Neuronal stem cell (in vitro differentiated cells): ENCODE results near the gene SIN3A.
"Not testable (repeated sequence)": the region's sequence is repeated elsewhere in the genome, so short reads cannot be mapped to it uniquely, and the experiment has no call there.

Source experiments
- DNase-seq: peaks from one replicate; pipeline ENCODE4 v3.0.0-alpha.2; 2013; ENCODE audit warnings: low spot score
- H2AFZ ChIP-seq: one replicate; pipeline ENCODE4 v1.6.1; 2013; ENCODE audit warnings: mild to moderate bottlenecking, low read length, inconsistent platforms
- H2AK5ac ChIP-seq: 2 replicates; pipeline ENCODE4 v1.6.1; 2013; ENCODE audit warnings: low read depth, mild to moderate bottlenecking, inconsistent platforms, low read length, moderate library complexity, mixed read lengths
- H2BK120ac ChIP-seq: 2 replicates; pipeline ENCODE4 v1.6.1; 2013; ENCODE audit warnings: low read depth, mild to moderate bottlenecking, inconsistent platforms, low read length, moderate library complexity, mixed read lengths
- H2BK12ac ChIP-seq: one replicate; pipeline ENCODE4 v1.6.1; 2013; ENCODE audit warnings: low read length, inconsistent platforms
- H2BK15ac ChIP-seq: 2 replicates; pipeline ENCODE4 v1.6.1; 2013; ENCODE audit warnings: mild to moderate bottlenecking, low read length, inconsistent platforms, mixed read lengths
- H2BK5ac ChIP-seq: one replicate; pipeline ENCODE4 v1.6.1; 2013; ENCODE audit warnings: inconsistent platforms, mild to moderate bottlenecking, low read length, moderate library complexity
- H3K14ac ChIP-seq: one replicate; pipeline ENCODE4 v1.6.1; 2013; ENCODE audit warnings: low read length, inconsistent platforms
- H3K18ac ChIP-seq: 2 replicates; pipeline ENCODE4 v1.6.1; 2013; ENCODE audit warnings: low read length, inconsistent platforms
- H3K23ac ChIP-seq: 2 replicates; pipeline ENCODE4 v1.6.1; 2013; ENCODE audit warnings: low read depth, mild to moderate bottlenecking, mixed read lengths, low read length, inconsistent platforms; ENCODE audit not compliant: poor library complexity
- H3K27ac ChIP-seq: replicated peaks from 3 replicates; pipeline ENCODE4 v1.5.1; 2013; ENCODE audit warnings: low read length, inconsistent platforms
- H3K27me3 ChIP-seq, 3 experiments: 2 replicates each; pipeline ENCODE4 v1.6.1; 2013; ENCODE audit warnings: low read length in 3 of 3, mild to moderate bottlenecking in 2 of 3, inconsistent platforms in 1 of 3, low read depth in 1 of 3, mixed read lengths in 1 of 3, moderate library complexity in 1 of 3; ENCODE audit not compliant: control insufficient read depth in 3 of 3, insufficient read depth in 3 of 3
- H3K36me3 ChIP-seq, 2 donors: replicated peaks in 1 of 2; 2 replicates each; pipeline ENCODE4 v1.6.1; 2013; ENCODE audit warnings: low read length in 2 of 2; ENCODE audit not compliant: control insufficient read depth in 2 of 2, insufficient read depth in 2 of 2
- H3K4ac ChIP-seq: 2 replicates; pipeline ENCODE4 v1.6.1; 2013; ENCODE audit warnings: inconsistent platforms, mild to moderate bottlenecking, low read length, moderate library complexity
- H3K4me1 ChIP-seq, 2 donors: 1 replicate in 1 of 2; 2 replicates in 1 of 2; pipeline ENCODE4 v1.6.1; 2013; ENCODE audit warnings: low read length in 2 of 2, low read depth in 1 of 2; ENCODE audit not compliant: control insufficient read depth in 2 of 2, insufficient read depth in 1 of 2
- H3K4me2 ChIP-seq: one replicate; pipeline ENCODE4 v1.6.1; 2013; ENCODE audit warnings: mild to moderate bottlenecking, low read length, inconsistent platforms; ENCODE audit not compliant: insufficient read depth, poor library complexity, severe bottlenecking
- H3K4me3 ChIP-seq, 2 donors: 2 replicates each; pipeline ENCODE4 v1.5.1; 2013; ENCODE audit warnings: low read length in 2 of 2, mild to moderate bottlenecking in 2 of 2, inconsistent platforms in 1 of 2, moderate library complexity in 1 of 2
- H3K79me1 ChIP-seq: one replicate; pipeline ENCODE4 v1.6.1; 2013; ENCODE audit warnings: low read depth, mild to moderate bottlenecking, inconsistent platforms, low read length, moderate library complexity
- H3K9ac ChIP-seq: one replicate; pipeline ENCODE4 v1.6.1; 2013; ENCODE audit warnings: mild to moderate bottlenecking, low read depth, low read length, inconsistent platforms; ENCODE audit not compliant: poor library complexity
- H3K9me3 ChIP-seq, 2 donors: replicated peaks in 1 of 2; 2 replicates each; pipeline versions ENCODE3 to v1.6.1; 2013; ENCODE audit warnings: low read length in 2 of 2, mild to moderate bottlenecking in 2 of 2, inconsistent platforms in 1 of 2, low read depth in 1 of 2, mixed read lengths in 1 of 2, moderate library complexity in 1 of 2; ENCODE audit not compliant: control insufficient read depth in 2 of 2, insufficient read depth in 1 of 2
- H4K8ac ChIP-seq: one replicate; pipeline ENCODE4 v1.6.1; 2013; ENCODE audit warnings: low read depth, mild to moderate bottlenecking, inconsistent platforms, low read length, moderate library complexity
- H4K91ac ChIP-seq: one replicate; pipeline ENCODE4 v1.6.1; 2013; ENCODE audit warnings: low read length, low read depth, mild to moderate bottlenecking, inconsistent platforms; ENCODE audit not compliant: poor library complexity
- WGBS, 2 donors: extraction: QIAGEN DNeasy Blood & Tissue Kit; methylation state at CpG; one replicate each; pipeline ENCODE4 v1.1.7; 2013; ENCODE audit warnings: missing lambda C conversion rate in 2 of 2, mixed read lengths in 1 of 2; ENCODE audit not compliant: insufficient read length in 2 of 2, insufficient replicate concordance in 1 of 2; ENCODE audit errors: extremely low coverage in 2 of 2; 5-methylcytosine and 5-hydroxymethylcytosine counted together

Gene SIN3A

GRCh38 chr15:75333654-75334419, 117.7 kb downstream of the SIN3A start:
- H3K14ac ChIP-seq, H2AK5ac ChIP-seq, H2BK15ac ChIP-seq, H2AFZ ChIP-seq, H2BK12ac ChIP-seq, H3K36me3 ChIP-seq, H4K8ac ChIP-seq, H2BK120ac ChIP-seq, H4K91ac ChIP-seq, H3K79me1 ChIP-seq, H3K4me2 ChIP-seq, H3K4ac ChIP-seq, DNase-seq, H3K9ac ChIP-seq, H2BK5ac ChIP-seq, H3K18ac ChIP-seq, H3K4me3 ChIP-seq, H3K4me1 ChIP-seq, H3K23ac ChIP-seq, H3K27ac ChIP-seq, H3K9me3 ChIP-seq: not testable (repeated sequence)
- WGBS, 2 donors: no CpG with 5 or more reads among the region's 15 CpGs
- peaks cover 0 to 15% (median 0%) of the 10 kb centered on the region in 3 experiments for H3K27me3 ChIP-seq

GRCh38 chr15:75332093-75332492, 119.4 kb downstream of the SIN3A start:
- not testable (repeated sequence) for H3K18ac ChIP-seq, H3K36me3 ChIP-seq, H3K9ac ChIP-seq, H3K79me1 ChIP-seq, H3K4me1 ChIP-seq, H3K4ac ChIP-seq, H2BK5ac ChIP-seq, H2BK12ac ChIP-seq, H3K4me3 ChIP-seq, H4K91ac ChIP-seq, H3K23ac ChIP-seq, DNase-seq, H2AFZ ChIP-seq, H2AK5ac ChIP-seq, H3K4me2 ChIP-seq, H3K27ac ChIP-seq, H3K9me3 ChIP-seq, H2BK15ac ChIP-seq, H4K8ac ChIP-seq, H3K14ac ChIP-seq, H2BK120ac ChIP-seq
- H3K27me3 ChIP-seq: peaks cover 0 to 22% (median 0%) of the 10 kb centered on the region in 3 experiments
- WGBS, 2 donors: no CpG with 5 or more reads among the region's 7 CpGs

- Histone ChIP-seq H3K27ac (no peak overlapping the region), H3K4me1 (no peaks in the 10 kb centered on the region), H3K4me3 (no peak overlapping the region), H4K91ac (no peak overlapping the region), H2BK5ac (no peak overlapping the region), H3K4ac (no peak overlapping the region), H2BK12ac (no peak overlapping the region), H3K9ac (no peak overlapping the region), H3K9me3 (no peaks in the 10 kb centered on the region), H3K4me2 (no peak overlapping the region), H3K36me3 (no peaks in the 10 kb centered on the region), H3K23ac (no peak overlapping the region), H2AK5ac (no peak overlapping the region), H3K79me1 (no peaks in the 10 kb centered on the region), H2AFZ (no peak overlapping the region), H2BK15ac (no peak overlapping the region), H2BK120ac (no peak overlapping the region), H3K14ac (no peak overlapping the region), H3K18ac (no peak overlapping the region), H4K8ac (no peak overlapping the region), H3K27me3 (peaks cover 0 to 22% (median 0%) of the 10 kb centered on the region in 3 experiments)
- no peak for DNase-seq
- WGBS, 2 donors: no CpG with 5 or more reads among the region's 2 CpGs
These were observed 121.9 kb downstream of the SIN3A start for GRCh38 chr15:75329571-75329970.

GRCh38 chr15:75328493-75329314, 122.8 kb downstream of the SIN3A start:
- Histone ChIP-seq H3K4me1 (no peaks in the 10 kb centered on the region), H3K36me3 (no peaks in the 10 kb centered on the region), H2AFZ (no peak overlapping the region), H3K27me3 (peaks cover 0 to 22% (median 0%) of the 10 kb centered on the region in 3 experiments), H3K4me2 (no peak overlapping the region), H2AK5ac (peak overlapping the region; percentile 24), H2BK5ac (no peak overlapping the region), H3K18ac (no peak overlapping the region), H3K79me1 (no peaks in the 10 kb centered on the region), H3K27ac (no peak overlapping the region), H2BK120ac (no peak overlapping the region), H3K23ac (no peak overlapping the region), H3K9me3 (no peaks in the 10 kb centered on the region), H2BK12ac (no peak overlapping the region), H4K8ac (no peak overlapping the region), H3K4me3 (no peak overlapping the region), H2BK15ac (no peak overlapping the region), H3K4ac (no peak overlapping the region), H3K9ac (no peak overlapping the region), H4K91ac (no peak overlapping the region), H3K14ac (no peak overlapping the region)
- WGBS, 2 donors: no CpG with 5 or more reads among the region's 10 CpGs
- DNase-seq: no peak
